Stromal cell of bone marrow (primary cell): ENCODE measurements around the gene PUSL1.

ENCODE experiments used
- DNase-seq: peaks from one replicate; pipeline ENCODE4 v3.0.0-alpha.2; 2012; ENCODE audit warnings: low read depth

Gene PUSL1

DNA sequence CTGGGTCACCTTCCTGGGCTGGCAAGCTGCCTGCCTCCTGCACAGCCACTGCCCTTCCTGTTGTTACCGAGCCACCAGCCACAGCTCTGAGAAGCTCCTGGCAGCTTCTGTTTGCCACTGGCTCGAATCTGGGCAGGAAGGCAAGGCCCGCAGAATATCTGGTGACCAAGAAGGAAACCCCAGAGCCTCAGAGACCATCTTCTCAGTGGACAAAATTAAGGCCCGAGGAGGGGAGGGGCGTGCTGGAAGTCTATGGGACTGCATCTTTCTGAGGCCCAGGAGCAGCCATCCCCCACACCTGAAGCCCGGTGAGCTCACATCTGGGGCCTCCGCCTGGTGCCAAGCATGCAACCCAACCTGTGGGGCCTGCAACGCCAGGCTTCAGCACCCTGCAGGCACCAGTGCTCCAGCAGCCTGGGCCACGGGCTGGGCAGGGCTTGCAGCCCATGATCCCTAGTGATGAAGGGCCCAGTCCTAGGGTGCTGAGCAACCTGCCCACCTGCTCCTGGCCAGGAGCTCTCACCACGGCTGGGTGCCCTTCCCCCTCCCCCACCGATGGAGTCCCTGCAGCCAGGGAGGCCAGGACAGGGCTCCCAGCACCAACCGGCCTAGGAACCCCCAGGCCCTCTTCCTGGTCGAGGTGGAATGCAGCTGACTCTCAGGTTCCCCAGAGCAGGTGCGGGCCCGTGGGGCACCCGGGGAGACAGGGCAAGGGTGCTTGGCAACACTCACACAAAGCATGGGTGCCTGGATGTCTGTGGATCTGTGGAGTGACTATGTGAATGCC is 17.1 kb downstream of the PUSL1 start:
- no peak for DNase-seq

- DNase-seq, result no peak
These were observed 17.7 kb downstream of the PUSL1 start for GRCh38 chr1:1326075-1326605.

DNA sequence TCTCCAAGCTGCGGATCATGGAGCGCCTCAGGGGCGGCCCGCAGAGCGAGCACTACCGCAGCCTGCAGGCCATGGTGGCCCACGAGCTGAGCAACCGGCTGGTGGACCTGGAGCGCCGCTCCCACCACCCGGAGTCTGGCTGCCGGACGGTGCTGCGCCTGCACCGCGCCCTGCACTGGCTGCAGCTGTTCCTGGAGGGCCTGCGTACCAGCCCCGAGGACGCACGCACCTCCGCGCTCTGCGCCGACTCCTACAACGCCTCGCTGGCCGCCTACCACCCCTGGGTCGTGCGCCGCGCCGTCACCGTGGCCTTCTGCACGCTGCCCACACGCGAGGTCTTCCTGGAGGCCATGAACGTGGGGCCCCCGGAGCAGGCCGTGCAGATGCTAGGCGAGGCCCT is 18.9 kb downstream of the PUSL1 start:
- no peak for DNase-seq

GRCh38 chr1:1328254-1328653 is 19.9 kb downstream of the PUSL1 start:
- DNase-seq, result no peak

DNA sequence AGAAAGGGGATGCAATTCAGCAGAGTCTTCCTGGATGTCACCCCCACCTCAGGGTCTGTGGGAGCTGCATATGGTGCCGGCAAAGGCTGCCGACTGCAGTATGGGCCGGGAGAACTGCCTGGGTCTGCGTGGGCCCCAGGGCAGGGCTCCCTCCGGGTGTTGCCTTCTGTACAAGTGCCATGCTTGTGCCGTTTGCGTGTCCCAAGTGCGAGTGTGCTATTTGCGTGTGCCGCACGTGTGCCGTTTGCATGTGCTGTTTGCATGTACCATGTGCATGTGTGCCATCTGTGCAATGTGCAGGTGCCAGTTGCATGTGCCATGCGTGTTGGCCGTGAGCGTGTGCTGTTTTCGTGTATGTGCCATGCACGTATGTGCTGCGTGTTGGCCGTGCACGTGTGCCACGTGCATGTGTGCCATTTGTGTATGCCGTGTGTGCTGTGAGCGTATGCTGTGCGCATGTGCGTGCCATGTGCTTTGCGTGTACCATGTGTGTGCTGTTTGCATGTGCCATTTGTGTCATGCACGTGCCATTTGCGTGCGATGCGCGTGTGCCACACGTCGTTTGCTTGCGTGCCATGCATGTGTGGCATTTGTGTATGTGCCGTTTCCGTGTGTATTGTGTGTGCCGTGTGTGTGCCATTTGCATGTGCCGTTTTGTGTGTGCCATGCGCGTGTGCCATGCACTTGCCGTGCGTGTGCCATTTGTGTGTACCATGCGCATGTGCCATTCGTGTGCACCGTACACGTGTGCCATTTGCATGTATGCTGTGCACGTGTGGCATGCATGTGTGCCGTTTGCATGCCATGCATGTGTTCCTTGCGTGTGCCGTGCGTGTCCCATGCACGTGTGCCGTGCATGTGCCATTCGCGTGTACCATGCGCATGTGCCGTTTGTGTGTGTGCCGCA is 21.2 kb downstream of the PUSL1 start:
- DNase-seq, result no peak

DNA sequence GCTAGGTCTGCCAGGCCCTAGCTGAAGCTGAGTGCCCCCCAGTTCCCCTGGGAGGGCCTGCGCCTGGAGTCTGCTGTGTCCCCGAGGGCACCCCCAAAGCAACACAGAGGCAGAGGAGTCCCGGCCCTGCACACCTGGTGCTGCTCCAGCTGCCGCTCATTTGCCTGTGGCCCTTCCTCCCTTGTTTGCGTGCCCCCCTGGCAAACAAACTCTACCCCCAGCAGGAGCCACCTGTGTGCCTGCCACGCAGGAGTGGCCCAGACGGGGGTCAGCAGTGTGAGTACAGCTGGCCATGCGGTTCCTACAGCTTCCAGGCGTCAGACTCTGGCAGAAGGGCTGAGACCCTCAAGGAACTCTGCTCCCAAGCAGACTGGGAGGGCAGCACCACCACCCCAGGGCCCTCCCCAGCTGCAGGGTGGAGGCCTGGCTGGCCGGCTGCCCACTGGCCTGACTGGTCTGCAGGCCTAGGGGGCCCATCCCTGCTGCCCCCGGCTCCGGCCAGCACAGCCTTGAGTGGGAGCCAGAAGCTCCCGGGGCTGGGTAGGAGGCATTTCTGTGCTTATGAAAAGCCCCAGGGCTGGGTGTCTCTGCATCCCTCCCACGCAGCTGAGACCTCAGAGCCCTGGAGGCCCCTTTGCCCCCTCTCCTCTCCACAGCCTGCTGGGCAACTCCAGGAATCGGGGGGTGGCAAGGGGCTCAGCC is 22.1 kb downstream of the PUSL1 start:
- no peak for DNase-seq

- DNase-seq, result no peak
These were observed 22.9 kb downstream of the PUSL1 start, which contains the start of gene TAS1R3 for GRCh38 chr1:1331068-1331965. Gene TAS1R3, plus strand, starts transcription at chr1:1331280. Its CDS starts 66 bp downstream, at chr1:1331346.

DNA sequence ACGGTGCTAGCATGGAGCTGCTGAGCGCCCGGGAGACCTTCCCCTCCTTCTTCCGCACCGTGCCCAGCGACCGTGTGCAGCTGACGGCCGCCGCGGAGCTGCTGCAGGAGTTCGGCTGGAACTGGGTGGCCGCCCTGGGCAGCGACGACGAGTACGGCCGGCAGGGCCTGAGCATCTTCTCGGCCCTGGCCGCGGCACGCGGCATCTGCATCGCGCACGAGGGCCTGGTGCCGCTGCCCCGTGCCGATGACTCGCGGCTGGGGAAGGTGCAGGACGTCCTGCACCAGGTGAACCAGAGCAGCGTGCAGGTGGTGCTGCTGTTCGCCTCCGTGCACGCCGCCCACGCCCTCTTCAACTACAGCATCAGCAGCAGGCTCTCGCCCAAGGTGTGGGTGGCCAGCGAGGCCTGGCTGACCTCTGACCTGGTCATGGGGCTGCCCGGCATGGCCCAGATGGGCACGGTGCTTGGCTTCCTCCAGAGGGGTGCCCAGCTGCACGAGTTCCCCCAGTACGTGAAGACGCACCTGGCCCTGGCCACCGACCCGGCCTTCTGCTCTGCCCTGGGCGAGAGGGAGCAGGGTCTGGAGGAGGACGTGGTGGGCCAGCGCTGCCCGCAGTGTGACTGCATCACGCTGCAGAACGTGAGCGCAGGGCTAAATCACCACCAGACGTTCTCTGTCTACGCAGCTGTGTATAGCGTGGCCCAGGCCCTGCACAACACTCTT is 23.8 kb downstream of the PUSL1 start:
- no peak for DNase-seq

DNA sequence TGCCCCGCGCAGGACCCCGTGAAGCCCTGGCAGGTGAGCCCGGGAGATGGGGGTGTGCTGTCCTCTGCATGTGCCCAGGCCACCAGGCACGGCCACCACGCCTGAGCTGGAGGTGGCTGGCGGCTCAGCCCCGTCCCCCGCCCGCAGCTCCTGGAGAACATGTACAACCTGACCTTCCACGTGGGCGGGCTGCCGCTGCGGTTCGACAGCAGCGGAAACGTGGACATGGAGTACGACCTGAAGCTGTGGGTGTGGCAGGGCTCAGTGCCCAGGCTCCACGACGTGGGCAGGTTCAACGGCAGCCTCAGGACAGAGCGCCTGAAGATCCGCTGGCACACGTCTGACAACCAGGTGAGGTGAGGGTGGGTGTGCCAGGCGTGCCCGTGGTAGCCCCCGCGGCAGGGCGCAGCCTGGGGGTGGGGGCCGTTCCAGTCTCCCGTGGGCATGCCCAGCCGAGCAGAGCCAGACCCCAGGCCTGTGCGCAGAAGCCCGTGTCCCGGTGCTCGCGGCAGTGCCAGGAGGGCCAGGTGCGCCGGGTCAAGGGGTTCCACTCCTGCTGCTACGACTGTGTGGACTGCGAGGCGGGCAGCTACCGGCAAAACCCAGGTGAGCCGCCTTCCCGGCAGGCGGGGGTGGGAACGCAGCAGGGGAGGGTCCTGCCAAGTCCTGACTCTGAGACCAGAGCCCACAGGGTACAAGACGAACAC is 24.5 kb downstream of the PUSL1 start:
- DNase-seq, result no peak

DNA sequence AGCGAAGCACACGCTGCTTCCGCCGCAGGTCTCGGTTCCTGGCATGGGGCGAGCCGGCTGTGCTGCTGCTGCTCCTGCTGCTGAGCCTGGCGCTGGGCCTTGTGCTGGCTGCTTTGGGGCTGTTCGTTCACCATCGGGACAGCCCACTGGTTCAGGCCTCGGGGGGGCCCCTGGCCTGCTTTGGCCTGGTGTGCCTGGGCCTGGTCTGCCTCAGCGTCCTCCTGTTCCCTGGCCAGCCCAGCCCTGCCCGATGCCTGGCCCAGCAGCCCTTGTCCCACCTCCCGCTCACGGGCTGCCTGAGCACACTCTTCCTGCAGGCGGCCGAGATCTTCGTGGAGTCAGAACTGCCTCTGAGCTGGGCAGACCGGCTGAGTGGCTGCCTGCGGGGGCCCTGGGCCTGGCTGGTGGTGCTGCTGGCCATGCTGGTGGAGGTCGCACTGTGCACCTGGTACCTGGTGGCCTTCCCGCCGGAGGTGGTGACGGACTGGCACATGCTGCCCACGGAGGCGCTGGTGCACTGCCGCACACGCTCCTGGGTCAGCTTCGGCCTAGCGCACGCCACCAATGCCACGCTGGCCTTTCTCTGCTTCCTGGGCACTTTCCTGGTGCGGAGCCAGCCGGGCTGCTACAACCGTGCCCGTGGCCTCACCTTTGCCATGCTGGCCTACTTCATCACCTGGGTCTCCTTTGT is 25.3 kb downstream of the PUSL1 start:
- no peak for DNase-seq

- no peak for DNase-seq
These were observed 26.4 kb downstream of the PUSL1 start for GRCh38 chr1:1334835-1335234.

DNA sequence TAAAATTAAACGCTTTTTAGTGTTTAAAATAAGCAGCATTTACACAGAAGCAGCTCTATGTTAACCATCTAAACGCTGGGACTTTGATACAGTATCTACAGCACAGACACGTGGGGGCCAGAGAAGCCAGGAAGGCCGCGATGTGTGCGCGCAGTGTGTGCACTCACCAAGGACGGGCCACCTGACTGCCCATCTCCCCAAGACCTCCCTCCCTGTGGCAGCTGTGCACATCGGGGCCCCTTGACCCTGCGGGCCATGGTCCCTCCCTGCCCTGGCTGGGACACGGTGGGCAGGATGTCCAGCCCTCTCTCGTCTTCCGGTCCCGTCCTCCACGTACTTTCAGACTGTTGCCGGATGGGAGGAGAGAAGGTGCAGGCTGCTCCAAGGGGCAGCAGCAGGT is 26.9 kb downstream of the PUSL1 start:
- DNase-seq, result no peak

DNA sequence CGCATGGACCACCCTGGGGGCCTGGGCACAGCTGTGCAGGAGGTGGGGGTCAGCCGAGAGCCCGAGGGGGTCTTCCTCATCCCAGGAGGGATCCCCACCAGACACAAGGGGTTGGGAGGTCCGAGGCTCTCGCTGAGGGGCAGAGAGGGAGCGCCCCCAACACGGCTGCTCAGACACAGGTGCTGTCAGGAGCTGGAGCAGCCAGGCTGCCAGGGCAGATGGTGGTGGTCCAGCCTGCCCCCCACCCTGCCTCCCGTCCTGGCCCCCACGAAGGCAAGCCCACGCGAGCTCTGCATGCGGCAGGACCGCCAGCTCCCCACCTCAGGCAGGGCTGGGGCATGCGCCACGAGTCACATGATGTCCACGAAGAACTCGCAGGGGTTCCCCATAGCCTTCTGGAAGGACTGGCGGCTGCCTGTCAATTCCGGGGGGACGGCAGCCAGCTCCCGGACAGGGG is 27.4 kb downstream of the PUSL1 start:
- DNase-seq, result no peak

GRCh38 chr1:1336446-1336845 is 28.0 kb downstream of the PUSL1 start:
- DNase-seq, result no peak

DNA sequence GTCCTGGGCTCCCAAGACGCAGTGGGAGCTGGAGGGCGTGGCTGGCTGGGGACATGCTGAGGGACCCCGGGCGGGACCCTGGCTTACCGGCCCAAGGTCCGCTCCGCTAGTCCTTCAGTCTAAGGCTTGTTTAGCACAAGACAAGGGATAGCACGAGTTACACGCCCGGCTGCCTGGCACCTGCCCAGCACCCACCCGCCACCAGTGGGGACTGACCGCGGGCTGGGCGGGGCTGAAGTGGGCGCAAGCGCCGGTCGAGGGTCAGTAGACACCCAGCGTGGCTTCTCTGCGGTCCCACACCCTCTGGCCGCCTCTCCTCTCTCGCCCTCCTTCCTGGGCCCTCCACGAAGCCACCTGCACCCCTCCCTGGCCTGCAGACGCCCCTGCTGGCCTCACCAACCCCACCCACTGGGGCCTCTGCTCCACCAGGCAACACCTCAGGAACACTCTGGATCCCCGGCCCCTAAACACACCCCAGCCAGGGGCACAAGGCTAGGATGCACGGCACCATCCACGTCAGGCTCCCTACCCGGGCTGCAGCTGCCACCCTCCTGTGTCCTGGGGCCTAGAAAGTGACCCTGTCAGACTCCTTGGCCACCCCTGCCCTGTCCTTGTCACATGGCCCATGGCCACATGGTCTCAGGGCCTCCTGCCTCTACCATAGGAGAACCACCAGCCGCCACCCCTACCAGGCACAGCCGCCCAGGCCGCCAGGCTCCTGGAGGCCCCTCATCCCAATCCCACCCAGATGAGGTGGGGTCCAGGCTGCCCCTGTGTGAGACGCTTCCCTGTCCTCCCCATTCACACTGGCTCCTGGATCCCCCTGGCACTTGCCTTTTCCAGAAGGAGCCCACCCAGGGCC is 28.8 kb downstream of the PUSL1 start:
- DNase-seq, result no peak

GRCh38 chr1:1337793-1338147 is 29.4 kb downstream of the PUSL1 start:
- no peak for DNase-seq

DNA sequence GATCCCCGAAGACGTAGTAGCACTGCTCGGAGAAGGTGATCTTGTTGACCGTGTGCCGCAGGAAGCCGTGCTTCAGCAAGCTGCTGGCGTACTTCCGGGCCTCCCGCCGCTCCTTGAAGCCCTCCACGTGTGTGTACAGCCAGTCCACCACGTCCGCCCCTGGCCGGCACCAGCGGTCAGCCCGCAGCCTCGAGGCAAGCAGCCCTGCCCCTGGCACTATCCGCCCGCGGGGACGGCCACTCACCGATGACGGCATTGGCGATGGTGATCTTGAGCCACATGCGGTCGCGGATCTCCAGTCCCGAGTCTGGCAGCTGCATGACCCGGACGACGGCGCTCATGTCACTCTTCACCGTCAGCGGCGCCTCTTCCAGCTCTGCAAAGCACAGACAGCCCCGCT is 29.9 kb downstream of the PUSL1 start:
- no peak for DNase-seq

DNA sequence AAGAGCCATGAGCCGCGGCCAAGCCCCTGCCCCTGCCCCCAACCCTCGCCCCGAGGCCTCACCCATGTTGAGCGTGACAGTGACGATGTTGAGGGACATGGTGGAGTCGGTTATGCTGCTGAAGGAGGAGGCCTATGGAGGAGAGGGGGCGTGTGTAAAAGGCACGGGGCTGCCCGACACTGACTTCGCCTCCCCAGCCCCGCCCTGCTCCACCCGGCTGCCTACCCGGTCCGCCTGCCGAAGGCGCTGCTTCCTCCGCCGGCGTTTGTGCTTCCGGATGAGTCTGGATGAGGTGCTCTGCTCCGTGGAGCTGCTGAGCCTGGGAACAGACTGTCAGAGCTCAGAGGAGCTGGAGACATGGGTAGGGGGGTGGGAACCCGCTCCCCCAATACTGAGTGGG is 31.8 kb downstream of the PUSL1 start:
- no peak for DNase-seq
